Aorta (tissue), 5 donors: Measurements from ENCODE around the gene DBP. TPM values are rescaled to one million over a fixed set of nuclear protein-coding genes. Genes with fewer than 3 reads are reported as not detected.

ENCODE experiments used
- ATAC-seq: fragments of 200-7000 bp; cut with Tn5 transposase; one replicate; pipeline ENCODE4 v1.9.1; 2022; ENCODE audit warnings: moderate library complexity; ENCODE audit not compliant: low FRiP score
- DNase-seq, 2 donors: peaks; one replicate each; pipeline ENCODE4 v3.0.0-alpha.2; 2020
- H3K27ac ChIP-seq, 2 donors: one replicate each; pipeline ENCODE4 v1.5.1; 2013; ENCODE audit warnings: low read length in 2 of 2, mild to moderate bottlenecking in 2 of 2, moderate library complexity in 2 of 2, control low read depth in 1 of 2, inconsistent platforms in 1 of 2, low read depth in 1 of 2
- H3K27me3 ChIP-seq, 2 donors: one replicate each; pipeline ENCODE4 v1.6.1; 2013; ENCODE audit warnings: control low read depth in 1 of 2, low read length in 1 of 2, mild to moderate bottlenecking in 1 of 2, moderate library complexity in 1 of 2; ENCODE audit not compliant: insufficient read depth in 2 of 2, control insufficient read depth in 1 of 2
- H3K36me3 ChIP-seq, 2 donors: one replicate each; pipeline ENCODE4 v1.6.1; 2013; ENCODE audit warnings: control low read depth in 1 of 2, low read length in 1 of 2, mild to moderate bottlenecking in 1 of 2; ENCODE audit not compliant: insufficient read depth in 2 of 2, control insufficient read depth in 1 of 2
- H3K4me1 ChIP-seq, 2 donors: one replicate each; pipeline ENCODE4 v1.6.1; 2013; ENCODE audit warnings: low read length in 2 of 2, control low read depth in 1 of 2, mild to moderate bottlenecking in 1 of 2, moderate library complexity in 1 of 2; ENCODE audit not compliant: insufficient read depth in 2 of 2, control insufficient read depth in 1 of 2
- H3K4me3 ChIP-seq, 2 donors: one replicate each; pipeline ENCODE4 v1.5.1; 2013; ENCODE audit warnings: low read length in 2 of 2, control low read depth in 1 of 2, mild to moderate bottlenecking in 1 of 2
- H3K9me3 ChIP-seq: one replicate; pipeline ENCODE4 v1.6.1; 2013; ENCODE audit warnings: mild to moderate bottlenecking, low read length; ENCODE audit not compliant: control insufficient read depth
- WGBS, 2 donors: extraction: QIAGEN DNeasy Blood & Tissue Kit; methylation state at CpG; one replicate each; pipeline ENCODE4 v1.1.7; 2013; 5-methylcytosine and 5-hydroxymethylcytosine counted together
- intact Hi-C, 2 donors: fragments of 100-400 bp; cut with DNase I; formaldehyde crosslinking; loops; one replicate each; pipeline versions ENCODE4 v1.14.2 to v1.15.0; 2022
- polyA plus RNA-seq, 2 donors: library from polyadenylated mRNA; stranded (reverse); fragments of 200-250 nt; gene quantifications; one replicate each; pipeline ENCODE4 v1.2.3, GENCODE V29; 2013
- total RNA-seq, 2 donors: library from RNA; stranded (reverse); fragmentation: NEBNext Ultra II Directional; extraction: Animal tissue kit (Norgen Biotek cat#: 25700); gene quantifications; one replicate each; pipeline ENCODE4 v1.2.1, GENCODE V29; 2021
- donor health status: healthy with polysubstance abuse.
- donor health status: Bipolar disorder and iron deficiency.
- donor health status: DM: no; HTN: no; CAD: no.
- donor health status: DM: no; HTN: no; CAD: no.
- donor health status: DM: yes; HTN: yes; CAD: no.

DBP gene
- total and polyA plus RNA-seq, 4 donors: 1.5 to 10.7 (median 6.1) TPM

DNA sequence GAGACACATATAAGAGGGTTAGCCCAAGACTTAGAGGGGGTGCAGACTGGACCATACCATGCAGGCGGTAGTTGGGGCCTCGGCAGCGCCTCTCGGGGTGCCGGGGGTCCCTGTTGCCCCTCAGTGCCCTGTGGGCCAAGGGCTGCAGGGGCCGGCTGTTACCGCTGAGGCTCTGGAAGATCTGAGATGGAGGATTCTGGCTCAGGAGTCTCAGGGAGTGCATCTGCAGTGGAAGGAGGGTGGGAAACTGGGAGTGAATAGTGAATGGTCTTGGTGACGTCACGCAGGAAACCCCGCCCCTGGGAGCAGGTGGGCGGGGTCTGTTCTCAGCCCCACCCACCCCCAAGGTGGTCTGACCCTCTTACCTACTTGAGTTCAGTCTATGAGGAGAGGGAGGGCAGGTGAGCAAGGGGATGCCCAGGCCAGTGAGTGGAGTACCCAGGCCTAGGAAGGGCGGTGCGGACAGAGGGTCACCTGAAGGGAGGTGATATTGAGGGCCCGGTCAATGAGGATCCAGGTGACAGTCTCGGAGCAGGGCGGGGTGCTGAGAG, 1.7 kb upstream of the DBP start:
- Histone ChIP-seq H3K27me3 (no peaks in the 10 kb centered on the region), H3K36me3 (no peaks in the 10 kb centered on the region), H3K9me3 (no peaks in the 10 kb centered on the region), H3K4me1 (no peaks in the 10 kb centered on the region), H3K27ac (peak overlapping the region in 1 of 2 donors; percentile 93), H3K4me3 (no peak overlapping the region)
- ATAC-seq (no peak), DNase-seq (no peak)
- 69 to 76% methylated on average over 16 of the region's 16 CpGs for WGBS, 2 donors
- intact Hi-C loops: loop anchor here in 1 of 2 donors (10.0 kb wide), 1 partner anchor 1364 kb away; the partner anchor contains the start of gene INAFM1

DNA sequence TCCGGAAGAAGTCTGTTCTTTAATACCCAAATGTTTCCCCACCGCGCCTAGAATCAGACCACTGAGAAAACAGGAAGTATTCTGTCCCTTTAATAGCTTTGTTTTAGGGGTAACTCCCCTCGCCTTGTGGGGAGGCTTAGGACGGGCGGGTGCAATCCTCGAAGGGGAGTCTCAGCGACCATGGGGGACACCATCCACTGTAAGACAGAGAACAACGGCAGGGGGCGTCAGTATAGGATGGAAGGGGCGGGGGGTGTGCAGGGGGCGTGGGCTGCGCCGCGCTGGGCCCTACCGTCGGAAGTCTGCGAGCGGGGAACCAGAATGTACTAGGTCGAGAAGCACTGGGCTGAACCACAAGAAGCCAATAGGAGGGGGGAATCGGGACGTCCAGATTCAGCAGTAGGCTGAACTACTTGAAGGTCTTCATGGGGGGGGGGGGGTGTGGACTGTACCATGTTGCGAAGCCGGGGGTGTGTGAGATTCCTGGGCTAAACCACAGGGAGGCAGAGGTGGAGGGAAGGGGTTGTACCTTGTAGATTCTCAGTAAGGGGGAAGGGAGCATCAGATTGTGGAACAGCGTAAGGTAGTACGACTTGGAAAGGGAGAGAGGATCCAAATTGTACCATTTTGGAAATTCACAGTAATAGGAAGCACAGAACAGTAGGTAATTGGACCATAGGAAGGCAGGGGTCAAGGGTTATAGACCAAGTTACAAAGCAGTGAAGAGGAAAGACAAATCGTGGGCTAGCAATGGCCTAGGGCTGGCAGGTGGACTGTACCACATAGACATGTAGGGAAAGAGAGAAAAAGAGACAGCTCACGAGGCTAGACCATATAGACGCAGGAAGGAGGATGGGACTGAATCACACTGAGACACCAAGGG, 1.0 kb upstream of the DBP start:
- intact Hi-C loops: loop anchor here in 1 of 2 donors (10.0 kb wide), 1 partner anchor 1363 kb away; the partner anchor contains the start of gene INAFM1
- DNase-seq (peak; percentile 88 to 89), ATAC-seq (peak; percentile 75)
- peak overlapping the region; percentile 83 to 93 for H3K27ac ChIP-seq
- no peaks in the 10 kb centered on the region for H3K4me1 ChIP-seq
- H3K9me3 ChIP-seq: no peaks in the 10 kb centered on the region
- no peaks in the 10 kb centered on the region for H3K36me3 ChIP-seq
- peak overlapping the region; percentile 20 to 43 for H3K4me3 ChIP-seq
- H3K27me3 ChIP-seq: no peaks in the 10 kb centered on the region
- WGBS, 2 donors: 8% methylated on average over 27 to 29 of the region's 29 CpGs

DNA sequence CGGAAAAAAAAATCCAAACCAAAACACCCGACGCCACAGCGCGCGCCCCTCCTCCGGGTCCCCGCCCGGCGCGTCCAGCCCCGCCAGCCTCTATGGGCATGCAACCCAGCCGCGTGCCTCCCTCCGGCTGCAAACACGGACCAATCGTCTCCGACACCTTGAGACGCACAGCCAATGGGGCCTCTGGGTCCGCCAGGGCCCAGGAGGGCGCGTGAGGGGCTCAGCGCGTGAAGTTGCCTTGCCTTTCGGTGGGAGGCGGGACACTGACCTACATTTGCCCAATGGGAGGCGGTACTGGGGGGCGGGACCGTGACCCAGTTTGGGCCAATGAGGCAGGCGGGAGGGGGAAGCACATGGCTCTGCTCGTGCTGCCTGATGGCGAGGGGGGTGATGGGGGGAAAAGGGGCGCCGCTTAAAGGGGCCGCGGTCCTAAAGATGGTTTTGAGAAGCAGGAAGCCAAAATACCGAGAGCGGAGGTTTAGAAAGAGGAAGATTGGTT, 319 bp upstream of the DBP start:
- DNase-seq (peak; percentile 99 to 100), ATAC-seq (peak; percentile 92)
- Histone ChIP-seq H3K4me3 (peak overlapping the region; percentile 20 to 43), H3K27ac (peak overlapping the region; percentile 83 to 93), H3K9me3 (no peaks in the 10 kb centered on the region), H3K4me1 (no peaks in the 10 kb centered on the region), H3K27me3 (no peaks in the 10 kb centered on the region), H3K36me3 (no peaks in the 10 kb centered on the region)
- WGBS, 2 donors: 0 to 1% methylated on average over 33 to 38 of the region's 38 CpGs
- intact Hi-C loops: loop anchor here in 1 of 2 donors (10.0 kb wide), 1 partner anchor 1363 kb away; the partner anchor contains the start of gene INAFM1

DNA sequence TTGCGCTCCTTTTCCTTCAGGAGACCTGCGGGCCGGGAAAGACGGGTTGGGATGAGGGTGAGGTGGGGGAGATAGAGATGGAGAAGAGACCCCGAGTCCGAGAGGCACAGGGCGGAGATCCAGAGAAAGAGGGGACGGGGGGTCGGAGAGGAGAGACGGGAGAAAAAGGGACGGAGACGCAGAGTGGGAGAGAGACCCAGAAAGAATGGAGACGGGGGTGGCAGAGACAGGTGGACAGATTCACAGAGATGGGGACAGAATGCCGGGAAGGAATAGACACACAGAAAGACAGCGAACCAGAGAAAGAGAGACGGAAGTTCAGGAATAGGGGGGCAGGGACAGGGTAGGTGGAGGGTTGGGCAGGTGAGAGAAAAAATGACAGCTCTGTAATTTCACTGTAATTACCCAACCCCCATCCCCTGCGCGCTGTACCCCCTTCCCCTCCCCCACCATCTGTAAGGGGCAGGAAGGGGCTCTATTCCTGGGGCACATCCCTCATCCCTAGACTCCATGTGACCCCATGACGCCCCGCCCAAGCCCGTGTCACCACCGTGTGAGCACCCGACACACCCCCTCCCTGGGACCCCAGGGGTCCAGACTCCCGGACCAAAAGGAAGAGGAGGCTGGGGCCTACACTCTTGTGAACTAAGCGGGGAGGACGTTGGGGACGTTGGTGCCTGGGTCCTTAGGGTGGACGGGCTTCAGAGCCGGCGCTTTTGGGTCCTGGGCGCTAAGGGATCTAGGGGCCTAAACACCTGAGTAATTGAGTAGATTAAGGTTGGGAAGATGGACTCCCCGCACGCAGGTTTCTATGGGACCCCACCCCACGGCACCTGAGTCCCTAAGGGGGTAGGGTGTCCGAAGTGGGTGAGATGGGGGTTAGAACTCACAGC, 967 bp downstream of the DBP start:
- Histone ChIP-seq H3K9me3 (no peaks in the 10 kb centered on the region), H3K36me3 (no peaks in the 10 kb centered on the region), H3K4me1 (no peaks in the 10 kb centered on the region), H3K4me3 (peak overlapping the region; percentile 34 to 81), H3K27me3 (no peaks in the 10 kb centered on the region), H3K27ac (peak overlapping the region in 1 of 2 donors; percentile 65)
- intact Hi-C loops: loop anchor here in 1 of 2 donors (10.0 kb wide), 1 partner anchor 1361 kb away; the partner anchor contains the start of gene INAFM1
- DNase-seq (peak in 1 of 2 donors; percentile 80), ATAC-seq (no peak)
- 1 to 2% methylated on average over 34 to 35 of the region's 35 CpGs for WGBS, 2 donors

DNA sequence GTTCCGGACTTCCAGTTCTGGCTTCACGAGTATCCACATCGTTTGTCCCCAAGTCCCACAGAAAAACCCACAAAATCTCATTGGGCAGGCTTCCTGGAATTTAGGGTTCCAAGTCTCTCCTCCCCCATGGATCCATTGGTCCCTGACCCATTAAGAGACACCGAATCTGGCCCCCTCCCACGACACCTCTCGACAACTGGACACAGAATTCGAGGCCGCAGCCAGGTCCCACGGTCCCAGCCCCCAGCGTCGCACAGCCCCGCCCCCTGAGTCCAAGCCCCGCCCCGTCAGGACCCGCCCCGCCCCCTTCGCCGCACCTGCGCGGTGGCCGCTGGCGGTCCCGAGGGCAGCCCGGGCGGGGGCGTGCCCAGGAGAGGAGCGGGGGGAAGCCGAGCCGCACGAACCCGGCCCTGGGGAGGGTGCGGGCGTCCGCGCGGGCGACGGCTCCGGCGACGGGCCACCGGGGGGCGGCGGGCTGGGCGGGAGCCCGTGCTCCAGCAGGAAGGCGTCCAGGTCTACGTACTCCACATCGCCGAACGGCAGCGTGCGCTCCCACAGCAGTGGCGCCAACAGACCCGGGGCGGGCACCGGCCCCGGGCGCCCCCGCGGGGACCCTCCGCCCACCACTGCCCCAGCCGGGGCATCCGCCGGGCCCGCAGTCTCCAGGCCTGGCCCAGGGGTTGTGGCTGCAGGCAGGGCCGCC, 1.8 kb downstream of the DBP start:
- intact Hi-C loops: loop anchor here in 1 of 2 donors (10.0 kb wide), 1 partner anchor 1361 kb away; the partner anchor contains the start of gene INAFM1
- peak overlapping the region; percentile 31 to 96 for H3K27ac ChIP-seq
- ATAC-seq: peak; percentile 60
- H3K27me3 ChIP-seq: no peaks in the 10 kb centered on the region
- H3K36me3 ChIP-seq: no peaks in the 10 kb centered on the region
- no peaks in the 10 kb centered on the region for H3K9me3 ChIP-seq
- no peaks in the 10 kb centered on the region for H3K4me1 ChIP-seq
- peak overlapping the region; percentile 34 to 81 for H3K4me3 ChIP-seq
- 1% methylated on average over 43 to 67 of the region's 67 CpGs for WGBS, 2 donors
- DNase-seq: peak; percentile 78 to 90

DNA sequence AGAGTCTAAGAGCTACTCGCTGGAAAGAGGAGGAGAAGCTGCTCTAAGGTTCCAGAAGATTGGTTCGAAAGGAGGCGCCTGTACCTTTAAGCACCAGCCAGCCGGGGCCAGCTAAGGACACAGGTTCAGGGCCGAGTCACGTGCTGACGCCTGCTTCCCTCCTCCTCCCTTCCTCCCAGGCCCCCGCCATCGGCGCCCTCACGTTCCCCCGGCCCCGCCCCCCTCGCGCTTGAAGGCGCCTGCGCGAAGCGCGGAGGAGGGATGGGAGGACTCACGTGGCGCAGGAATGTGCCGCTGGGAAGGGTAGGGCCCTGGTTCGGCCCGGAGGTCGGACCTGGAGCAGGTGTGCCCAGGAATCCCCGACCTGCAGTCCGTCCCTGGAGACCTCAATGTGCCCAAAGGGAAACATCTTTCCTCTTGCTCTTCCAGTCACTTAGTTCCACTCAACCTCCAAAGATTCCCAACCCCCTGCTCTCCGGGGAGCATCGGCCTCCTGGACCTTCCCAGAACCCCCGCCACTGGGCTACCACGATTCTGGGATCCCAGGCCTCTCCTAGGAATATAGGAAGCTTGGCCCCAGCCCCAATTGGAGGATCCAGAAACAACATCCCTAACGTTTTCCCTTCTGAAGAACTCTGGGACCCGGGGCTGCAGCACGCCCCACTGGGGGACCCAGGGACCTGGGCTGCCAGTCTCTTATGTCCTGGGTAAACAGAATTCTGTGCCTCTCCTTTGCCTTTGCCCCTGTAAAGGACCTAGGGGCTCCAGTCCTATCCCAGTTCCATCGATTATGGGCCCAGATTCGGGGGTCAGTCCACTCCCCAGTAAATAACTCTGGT, 2.5 kb downstream of the DBP start:
- no peaks in the 10 kb centered on the region for H3K36me3 ChIP-seq
- intact Hi-C loops: loop anchor here in 1 of 2 donors (10.0 kb wide), 1 partner anchor 1360 kb away; the partner anchor contains the start of gene INAFM1
- H3K27me3 ChIP-seq: no peaks in the 10 kb centered on the region
- DNase-seq: peak; percentile 98
- H3K4me3 ChIP-seq: no peak overlapping the region
- peak; percentile 73 for ATAC-seq
- no peaks in the 10 kb centered on the region for H3K4me1 ChIP-seq
- 5 to 6% methylated on average over 34 to 37 of the region's 37 CpGs for WGBS, 2 donors
- H3K27ac ChIP-seq: peak overlapping the region; percentile 31 to 96
- H3K9me3 ChIP-seq: no peaks in the 10 kb centered on the region

DNA sequence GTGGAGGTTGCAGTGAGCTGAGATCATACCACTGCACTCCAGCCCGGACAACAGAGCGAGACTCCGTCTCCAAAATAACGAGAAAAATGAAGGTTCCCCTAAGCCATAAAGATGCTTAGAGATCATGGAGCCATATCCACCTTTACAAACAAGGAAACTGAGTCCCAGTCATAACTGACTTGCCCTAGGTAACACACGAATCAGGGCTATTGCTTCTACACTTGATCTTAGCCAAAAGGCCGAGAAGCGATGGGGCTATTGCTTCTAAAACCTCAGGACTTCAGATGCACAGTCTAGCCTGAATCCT, 3.2 kb downstream of the DBP start:
- no peaks in the 10 kb centered on the region for H3K36me3 ChIP-seq
- no peaks in the 10 kb centered on the region for H3K27me3 ChIP-seq
- no peak overlapping the region for H3K4me3 ChIP-seq
- intact Hi-C loops: loop anchor here in 1 of 2 donors (10.0 kb wide), 1 partner anchor 1359 kb away; the partner anchor contains the start of gene INAFM1
- WGBS, 2 donors: 39 to 43% methylated on average over 7 of the region's 7 CpGs
- H3K4me1 ChIP-seq: no peaks in the 10 kb centered on the region
- peak overlapping the region in 1 of 2 donors; percentile 20 for H3K27ac ChIP-seq
- no peaks in the 10 kb centered on the region for H3K9me3 ChIP-seq
- DNase-seq: no peak
- ATAC-seq: no peak
